HL-60 (cell line): Measurements from ENCODE around the gene RPIA.

ENCODE experiments used
- DNase-seq, 2 experiments: peaks; one replicate each; pipeline ENCODE4 v3.0.0-alpha.2; 2010 to 2020; ENCODE audit warnings: low read depth in 1 of 2, low spot score in 1 of 2
- H3K27ac ChIP-seq: fragments of 250-450 bp; sonication (Bioruptor Pico); replicated peaks from 2 replicates; pipeline ENCODE4 v1.5.1; 2020; ENCODE audit warnings: mild to moderate bottlenecking, moderate library complexity
- H3K27me3 ChIP-seq: fragments of 250-450 bp; sonication (Bioruptor Pico); 2 replicates; pipeline ENCODE4 v1.5.1; 2021; ENCODE audit warnings: mild to moderate bottlenecking, moderate library complexity; ENCODE audit not compliant: insufficient read depth, poor library complexity, severe bottlenecking
- H3K4me3 ChIP-seq: replicated peaks from 2 replicates; pipeline ENCODE4 v1.5.1; 2011; ENCODE audit warnings: mild to moderate bottlenecking, control low read depth, low read length; ENCODE audit not compliant: insufficient read depth
- CTCF ChIP-seq: IDR thresholded peaks from one replicate; pipeline ENCODE4 v1.5.1; 2011; ENCODE audit warnings: low read length, control low read depth, inconsistent platforms; ENCODE audit not compliant: insufficient read depth
- GABPA ChIP-seq: IDR thresholded peaks from 2 replicates; pipeline ENCODE4 v1.6.1; 2012; ENCODE audit warnings: low read depth
- POLR2AphosphoS5 ChIP-seq: IDR thresholded peaks from 2 replicates; pipeline ENCODE4 v1.6.1; 2012; ENCODE audit warnings: low read depth
- REST ChIP-seq: IDR thresholded peaks from 2 replicates; pipeline ENCODE4 v1.6.1; 2012; ENCODE audit warnings: low read depth; ENCODE audit not compliant: insufficient replicate concordance
- SPI1 ChIP-seq: IDR thresholded peaks from 2 replicates; pipeline ENCODE4 v1.6.1; 2012; ENCODE audit warnings: low read depth, mild to moderate bottlenecking, borderline replicate concordance

RPIA gene

GRCh38 chr2:88721268-88721667 is 29.8 kb downstream of the RPIA start:
- Histone ChIP-seq H3K27me3 (no peaks in the 10 kb centered on the region), H3K4me3 (no peak overlapping the region), H3K27ac (no peak overlapping the region)
- DNase-seq: no peak
- TF ChIP-seq SPI1 (no peak), REST (no peak), CTCF (no peak), POLR2AphosphoS5 (no peak), GABPA (no peak)

GRCh38 chr2:88724643-88725332 is 33.3 kb downstream of the RPIA start:
- DNase-seq: no peak
- Histone ChIP-seq H3K4me3 (no peak overlapping the region), H3K27me3 (no peaks in the 10 kb centered on the region), H3K27ac (no peak overlapping the region)
- TF ChIP-seq POLR2AphosphoS5 (no peak), GABPA (no peak), SPI1 (no peak), REST (no peak), CTCF (no peak)

GRCh38 chr2:88729061-88729745 is 37.7 kb downstream of the RPIA start:
- no peak overlapping the region for H3K27ac ChIP-seq
- H3K27me3 ChIP-seq: no peaks in the 10 kb centered on the region
- no peak overlapping the region for H3K4me3 ChIP-seq
- DNase-seq: peak; percentile 46 to 73
- TF ChIP-seq REST (no peak), POLR2AphosphoS5 (peak; percentile 80), SPI1 (peak; percentile 83), GABPA (no peak), CTCF (no peak)
